HepG2 (cell line): Measurements from ENCODE around the gene SDHD. TPM values are rescaled to one million over a fixed set of nuclear protein-coding genes. Genes with fewer than 3 reads are reported as not detected.

ENCODE experiments used
- DNMT1 ChIP-seq: sonication (generic); formaldehyde crosslinking; IDR thresholded peaks from 2 replicates; pipeline ENCODE4 v1.5.1; 2020; ENCODE audit warnings: mild to moderate bottlenecking, missing genetic modification reagents
- FOXM1 ChIP-seq: sonication (generic); formaldehyde crosslinking; IDR thresholded peaks from 2 replicates; pipeline ENCODE4 v1.5.0; 2020; ENCODE audit warnings: missing genetic modification reagents
- HHEX ChIP-seq: IDR thresholded peaks from 2 replicates; pipeline ENCODE4 v1.6.1; 2016; ENCODE audit warnings: control low read depth
- MED1 ChIP-seq: sonication (generic); formaldehyde crosslinking; IDR thresholded peaks from 2 replicates; pipeline ENCODE4 v1.4.0; 2020; ENCODE audit warnings: missing genetic modification reagents
- RNF2 ChIP-seq: fragments of 450-650 bp; conservative IDR thresholded peaks from 2 replicates; pipeline ENCODE4 v1.6.1; 2016; ENCODE audit warnings: low read depth
- RXRB ChIP-seq: IDR thresholded peaks from 2 replicates; pipeline ENCODE4 v1.6.1; 2016; ENCODE audit warnings: borderline replicate concordance, missing genetic modification reagents, missing compliant biosample characterization
- SMC3 ChIP-seq: IDR thresholded peaks from 2 replicates; pipeline ENCODE4 v1.6.1; 2011; ENCODE audit warnings: low read length, improper control_type of control experiment
- THAP11 ChIP-seq: IDR thresholded peaks from 2 replicates; pipeline ENCODE4 v1.6.1; 2016; ENCODE audit warnings: missing biosample characterization, missing genetic modification reagents
- ZFYVE20 ChIP-seq: sonication (generic); formaldehyde crosslinking; IDR thresholded peaks from 2 replicates; pipeline ENCODE4 v1.8.0; 2023; ENCODE audit warnings: low read depth, mild to moderate bottlenecking, moderate library complexity, missing genetic modification reagents, borderline replicate concordance
- ZMYM2 ChIP-seq: sonication (generic); formaldehyde crosslinking; IDR thresholded peaks from 2 replicates; pipeline ENCODE4 v1.8.0; 2022; ENCODE audit warnings: mild to moderate bottlenecking, missing genetic modification reagents
- ZNF3 ChIP-seq: IDR thresholded peaks from 2 replicates; pipeline ENCODE4 v1.7.0; 2017; ENCODE audit warnings: inconsistent platforms
- ZNF775 ChIP-seq: sonication (generic); formaldehyde crosslinking; IDR thresholded peaks from 2 replicates; pipeline ENCODE4 v1.4.0; 2020; ENCODE audit warnings: missing genetic modification reagents, mild to moderate bottlenecking, moderate library complexity, borderline replicate concordance
- polyA plus RNA-seq, 8 experiments: library from polyadenylated mRNA; depleted of rRNA in 3 of 8; stranded (reverse) in 7 of 8; unstranded in 1 of 8; fragments of >200 nt; fragmentation: Illumina TruSeq in 4 of 8; extraction: Trizol in 4 of 8; gene quantifications; 2 replicates each; pipeline versions ENCODE4 v1.2.1 to v1.2.3, GENCODE V29; 2011 to 2016; ENCODE audit warnings: low read depth in 4 of 8, missing spikeins in 1 of 8, mixed read lengths in 1 of 8; ENCODE audit not compliant: insufficient read depth in 1 of 8
- total RNA-seq, 5 experiments: library from RNA; depleted of rRNA; stranded (reverse); fragments of >200 nt; fragmentation: Illumina TruSeq; extraction: Trizol; gene quantifications; 2 replicates each; pipeline ENCODE4 v1.2.3, GENCODE V29; 2016; ENCODE audit warnings: low read depth in 1 of 5
- TF ChIP-seq, protein P1 (sequence below): fragments of 450-650 bp; IDR thresholded peaks from 2 replicates; pipeline ENCODE4 v1.6.1; 2016
- TF ChIP-seq, protein P2 (sequence below): IDR thresholded peaks from 2 replicates; pipeline ENCODE4 v1.6.1; 2016; ENCODE audit warnings: low read depth
- TF ChIP-seq, protein P3 (sequence below): sonication (generic); formaldehyde crosslinking; IDR thresholded peaks from 2 replicates; pipeline ENCODE4 v1.8.1; 2022; ENCODE audit warnings: mild to moderate bottlenecking, missing genetic modification reagents
- TF ChIP-seq, protein P4 (sequence below): IDR thresholded peaks from 2 replicates; pipeline ENCODE4 v1.6.1; 2016; ENCODE audit warnings: mild to moderate bottlenecking, missing biosample characterization, missing genetic modification reagents
- TF ChIP-seq, protein P5 (sequence below): sonication (generic); formaldehyde crosslinking; IDR thresholded peaks from 2 replicates; pipeline ENCODE4 v1.4.0; 2020; ENCODE audit warnings: missing genetic modification reagents, borderline replicate concordance
- TF ChIP-seq, protein P6 (sequence below): sonication (generic); formaldehyde crosslinking; IDR thresholded peaks from 2 replicates; pipeline ENCODE4 v1.4.0; 2020; ENCODE audit warnings: missing genetic modification reagents

The SDHD gene
- total and polyA plus RNA-seq, 2 of the 13 experiments (the other 11 are each of a cell fraction or from before 2014, with no cell fraction given): 117 to 123 TPM

DNA sequence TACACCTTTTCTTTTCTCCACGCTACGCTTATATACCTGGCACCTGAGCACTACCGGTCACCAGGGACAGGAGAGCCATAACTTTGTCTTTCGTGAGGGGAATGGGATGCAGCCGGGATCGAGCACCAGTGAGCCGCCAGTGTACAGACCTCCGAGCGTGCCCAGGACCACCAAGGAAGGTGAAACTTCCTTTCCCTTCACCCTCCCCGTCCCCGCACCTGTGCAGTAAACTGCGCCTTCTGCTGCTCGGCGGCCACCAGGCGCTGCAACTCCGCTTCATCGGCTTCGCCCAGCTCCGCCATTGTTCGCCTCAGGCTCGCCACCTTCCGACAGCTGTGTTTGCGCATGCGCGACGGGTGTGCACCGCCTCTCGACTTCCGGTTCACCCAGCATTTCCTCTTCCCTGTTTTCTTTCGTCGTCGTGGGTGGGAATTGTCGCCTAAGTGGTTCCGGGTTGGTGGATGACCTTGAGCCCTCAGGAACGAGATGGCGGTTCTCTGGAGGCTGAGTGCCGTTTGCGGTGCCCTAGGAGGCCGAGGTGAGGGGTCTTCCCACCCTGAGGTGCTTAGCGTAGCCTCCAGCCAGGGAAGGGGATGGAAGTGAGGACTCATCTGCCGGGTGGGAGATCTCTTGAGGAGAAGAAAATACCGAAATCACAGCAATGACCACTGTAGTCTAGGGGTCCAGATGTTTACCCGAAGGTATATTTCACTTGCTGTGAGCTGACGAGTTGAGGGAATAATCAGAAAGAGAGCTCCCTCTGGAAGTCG is at the start of gene SDHD, which contains the start of gene TIMM8B (continued):
- TF ChIP-seq THAP11 (peak; percentile 96), DNMT1 (CRISPR knock-in tag) (peak; percentile 91; the same call in 1 of the 2 replicates), RNF2 (peak; percentile 98), FOXM1 (no peak), ZNF3 (CRISPR knock-in tag) (no peak), ZNF775 (0 out of 2 replicates have a peak, but pooled peaks have one; percentile 65), ZMYM2 (CRISPR knock-in tag) (no peak), ZFYVE20 (CRISPR knock-in tag) (no peak), SMC3 (no peak), RXRB (CRISPR knock-in tag) (peak; percentile 53; the same call in 1 of the 2 replicates), MED1 (CRISPR knock-in tag) (peak; percentile 63), HHEX (CRISPR knock-in tag) (no peak)
- TF ChIP-seq, protein P1, sequence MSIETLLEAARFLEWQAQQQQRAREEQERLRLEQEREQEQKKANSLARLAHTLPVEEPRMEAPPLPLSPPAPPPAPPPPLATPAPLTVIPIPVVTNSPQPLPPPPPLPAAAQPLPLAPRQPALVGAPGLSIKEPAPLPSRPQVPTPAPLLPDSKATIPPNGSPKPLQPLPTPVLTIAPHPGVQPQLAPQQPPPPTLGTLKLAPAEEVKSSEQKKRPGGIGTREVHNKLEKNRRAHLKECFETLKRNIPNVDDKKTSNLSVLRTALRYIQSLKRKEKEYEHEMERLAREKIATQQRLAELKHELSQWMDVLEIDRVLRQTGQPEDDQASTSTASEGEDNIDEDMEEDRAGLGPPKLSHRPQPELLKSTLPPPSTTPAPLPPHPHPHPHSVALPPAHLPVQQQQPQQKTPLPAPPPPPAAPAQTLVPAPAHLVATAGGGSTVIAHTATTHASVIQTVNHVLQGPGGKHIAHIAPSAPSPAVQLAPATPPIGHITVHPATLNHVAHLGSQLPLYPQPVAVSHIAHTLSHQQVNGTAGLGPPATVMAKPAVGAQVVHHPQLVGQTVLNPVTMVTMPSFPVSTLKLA: no peak; the same call in 1 of the 2 replicates
- TF ChIP-seq, protein P2, sequence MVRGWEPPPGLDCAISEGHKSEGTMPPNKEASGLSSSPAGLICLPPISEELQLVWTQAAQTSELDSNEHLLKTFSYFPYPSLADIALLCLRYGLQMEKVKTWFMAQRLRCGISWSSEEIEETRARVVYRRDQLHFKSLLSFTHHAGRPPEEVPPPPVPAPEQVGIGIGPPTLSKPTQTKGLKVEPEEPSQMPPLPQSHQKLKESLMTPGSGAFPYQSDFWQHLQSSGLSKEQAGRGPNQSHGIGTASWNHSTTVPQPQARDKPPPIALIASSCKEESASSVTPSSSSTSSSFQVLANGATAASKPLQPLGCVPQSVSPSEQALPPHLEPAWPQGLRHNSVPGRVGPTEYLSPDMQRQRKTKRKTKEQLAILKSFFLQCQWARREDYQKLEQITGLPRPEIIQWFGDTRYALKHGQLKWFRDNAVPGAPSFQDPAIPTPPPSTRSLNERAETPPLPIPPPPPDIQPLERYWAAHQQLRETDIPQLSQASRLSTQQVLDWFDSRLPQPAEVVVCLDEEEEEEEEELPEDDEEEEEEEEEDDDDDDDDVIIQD (CRISPR knock-in tag): 0 out of 2 replicates have a peak, but pooled peaks have one; percentile 10
- TF ChIP-seq, protein P3, sequence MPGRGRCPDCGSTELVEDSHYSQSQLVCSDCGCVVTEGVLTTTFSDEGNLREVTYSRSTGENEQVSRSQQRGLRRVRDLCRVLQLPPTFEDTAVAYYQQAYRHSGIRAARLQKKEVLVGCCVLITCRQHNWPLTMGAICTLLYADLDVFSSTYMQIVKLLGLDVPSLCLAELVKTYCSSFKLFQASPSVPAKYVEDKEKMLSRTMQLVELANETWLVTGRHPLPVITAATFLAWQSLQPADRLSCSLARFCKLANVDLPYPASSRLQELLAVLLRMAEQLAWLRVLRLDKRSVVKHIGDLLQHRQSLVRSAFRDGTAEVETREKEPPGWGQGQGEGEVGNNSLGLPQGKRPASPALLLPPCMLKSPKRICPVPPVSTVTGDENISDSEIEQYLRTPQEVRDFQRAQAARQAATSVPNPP (CRISPR knock-in tag): no peak
- TF ChIP-seq, protein P4, sequence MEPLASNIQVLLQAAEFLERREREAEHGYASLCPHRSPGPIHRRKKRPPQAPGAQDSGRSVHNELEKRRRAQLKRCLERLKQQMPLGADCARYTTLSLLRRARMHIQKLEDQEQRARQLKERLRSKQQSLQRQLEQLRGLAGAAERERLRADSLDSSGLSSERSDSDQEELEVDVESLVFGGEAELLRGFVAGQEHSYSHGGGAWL (CRISPR knock-in tag): peak; percentile 40; the same call in 1 of the 2 replicates
- TF ChIP-seq, protein P5, sequence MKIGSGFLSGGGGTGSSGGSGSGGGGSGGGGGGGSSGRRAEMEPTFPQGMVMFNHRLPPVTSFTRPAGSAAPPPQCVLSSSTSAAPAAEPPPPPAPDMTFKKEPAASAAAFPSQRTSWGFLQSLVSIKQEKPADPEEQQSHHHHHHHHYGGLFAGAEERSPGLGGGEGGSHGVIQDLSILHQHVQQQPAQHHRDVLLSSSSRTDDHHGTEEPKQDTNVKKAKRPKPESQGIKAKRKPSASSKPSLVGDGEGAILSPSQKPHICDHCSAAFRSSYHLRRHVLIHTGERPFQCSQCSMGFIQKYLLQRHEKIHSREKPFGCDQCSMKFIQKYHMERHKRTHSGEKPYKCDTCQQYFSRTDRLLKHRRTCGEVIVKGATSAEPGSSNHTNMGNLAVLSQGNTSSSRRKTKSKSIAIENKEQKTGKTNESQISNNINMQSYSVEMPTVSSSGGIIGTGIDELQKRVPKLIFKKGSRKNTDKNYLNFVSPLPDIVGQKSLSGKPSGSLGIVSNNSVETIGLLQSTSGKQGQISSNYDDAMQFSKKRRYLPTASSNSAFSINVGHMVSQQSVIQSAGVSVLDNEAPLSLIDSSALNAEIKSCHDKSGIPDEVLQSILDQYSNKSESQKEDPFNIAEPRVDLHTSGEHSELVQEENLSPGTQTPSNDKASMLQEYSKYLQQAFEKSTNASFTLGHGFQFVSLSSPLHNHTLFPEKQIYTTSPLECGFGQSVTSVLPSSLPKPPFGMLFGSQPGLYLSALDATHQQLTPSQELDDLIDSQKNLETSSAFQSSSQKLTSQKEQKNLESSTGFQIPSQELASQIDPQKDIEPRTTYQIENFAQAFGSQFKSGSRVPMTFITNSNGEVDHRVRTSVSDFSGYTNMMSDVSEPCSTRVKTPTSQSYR (CRISPR knock-in tag): peak; percentile 43; the same call in 1 of the 2 replicates
- TF ChIP-seq, protein P6, sequence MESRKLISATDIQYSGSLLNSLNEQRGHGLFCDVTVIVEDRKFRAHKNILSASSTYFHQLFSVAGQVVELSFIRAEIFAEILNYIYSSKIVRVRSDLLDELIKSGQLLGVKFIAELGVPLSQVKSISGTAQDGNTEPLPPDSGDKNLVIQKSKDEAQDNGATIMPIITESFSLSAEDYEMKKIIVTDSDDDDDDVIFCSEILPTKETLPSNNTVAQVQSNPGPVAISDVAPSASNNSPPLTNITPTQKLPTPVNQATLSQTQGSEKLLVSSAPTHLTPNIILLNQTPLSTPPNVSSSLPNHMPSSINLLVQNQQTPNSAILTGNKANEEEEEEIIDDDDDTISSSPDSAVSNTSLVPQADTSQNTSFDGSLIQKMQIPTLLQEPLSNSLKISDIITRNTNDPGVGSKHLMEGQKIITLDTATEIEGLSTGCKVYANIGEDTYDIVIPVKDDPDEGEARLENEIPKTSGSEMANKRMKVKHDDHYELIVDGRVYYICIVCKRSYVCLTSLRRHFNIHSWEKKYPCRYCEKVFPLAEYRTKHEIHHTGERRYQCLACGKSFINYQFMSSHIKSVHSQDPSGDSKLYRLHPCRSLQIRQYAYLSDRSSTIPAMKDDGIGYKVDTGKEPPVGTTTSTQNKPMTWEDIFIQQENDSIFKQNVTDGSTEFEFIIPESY (CRISPR knock-in tag): no peak
